HCT116 (cell line): ENCODE measurements around the gene HDAC8. TPM values are rescaled to one million over a fixed set of nuclear protein-coding genes. Genes with fewer than 3 reads are reported as not detected.
A peak's percentile ranks its signal among the peaks of the same experiment; 100 is the strongest.

Source experiments
- ATAC-seq: fragments of 200-7000 bp; cut with Tn5 transposase; 2 replicates; pipeline ENCODE4 v1.9.1; 2020; ENCODE audit warnings: mild to moderate bottlenecking, moderate library complexity
- BruUV-seq: library from RNA; stranded (reverse); fragments of 400-500 nt; replicated peaks from 2 replicates; lab custom pipeline; 2021; lab: Mats Ljungman, UMichigan
- CTCF ChIA-PET: fragments of 300-600 bp; sonication (Branson Sonifier 250); formaldehyde crosslinking; loops from one replicate; lab custom pipeline; 2021; ENCODE audit warnings: antibody characterized with exemption; lab: Charles Lee
- POLR2A ChIA-PET: fragments of 300-600, 350-600 bp; sonication (Branson Sonifier 250); formaldehyde crosslinking; loops from one replicate; lab custom pipeline; 2021; ENCODE audit warnings: antibody characterized with exemption; lab: Charles Lee
- RAD21 ChIA-PET, 2 experiments: fragments of 300-600 bp; sonication (Branson Sonifier 250); formaldehyde crosslinking; loops; one replicate each; lab custom pipeline; 2023; ENCODE audit warnings: low total read pairs in 2 of 2; ENCODE audit not compliant: uncharacterized antibody in 2 of 2, unreplicated experiment in 2 of 2, low non-redundant PET in 1 of 2; lab: Charles Lee
- DNase-seq: peaks from one replicate; pipeline ENCODE4 v3.0.0-alpha.2; 2010; ENCODE audit warnings: low read depth, low spot score
- H2AFZ ChIP-seq: fragments of 200-600 bp; shearing (Covaris generic), sonication (generic); 2 replicates; pipeline ENCODE4 v1.6.1; 2017; ENCODE audit warnings: low read depth, mixed run types, mixed read lengths, antibody characterized with exemption, low read length; ENCODE audit not compliant: poor library complexity, severe bottlenecking
- H3K27ac ChIP-seq: 2 replicates; pipeline ENCODE4 v1.5.1; 2012; ENCODE audit warnings: low read depth, low read length
- H3K27me3 ChIP-seq: fragments of 200-600 bp; sonication (generic); 2 replicates; pipeline ENCODE4 v1.6.1; 2016; ENCODE audit warnings: mixed run types, low read length, mixed read lengths; ENCODE audit not compliant: insufficient read depth
- H3K36me3 ChIP-seq, 2 experiments: fragments of 200-500 bp in 1 of 2; fragments of 200-600 bp in 1 of 2; sonication (Bioruptor generic) in 1 of 2; sonication (generic) in 1 of 2; 2 replicates each; pipeline versions ENCODE4 v1.5.1 to v1.6.1; 2014 to 2016; ENCODE audit warnings: low read length in 2 of 2, inconsistent platforms in 1 of 2, mixed read lengths in 1 of 2, mixed run types in 1 of 2; ENCODE audit not compliant: insufficient read depth in 2 of 2, control insufficient read depth in 1 of 2
- H3K4me1 ChIP-seq, 2 experiments: fragments of 200-600 bp in 1 of 2; sonication (generic) in 1 of 2; 2 replicates each; pipeline versions ENCODE4 v1.5.1 to v1.6.1; 2012 to 2017; ENCODE audit warnings: low read length in 2 of 2, inconsistent platforms in 1 of 2, mild to moderate bottlenecking in 1 of 2, mixed read lengths in 1 of 2, mixed run types in 1 of 2, moderate library complexity in 1 of 2; ENCODE audit not compliant: insufficient read depth in 2 of 2, control insufficient read depth in 1 of 2
- H3K4me2 ChIP-seq: fragments of 200-600 bp; sonication (generic); 2 replicates; pipeline ENCODE4 v1.6.1; 2017; ENCODE audit warnings: mixed run types, low read length, mixed read lengths
- H3K4me3 ChIP-seq, 2 experiments: fragments of 200-600 bp in 1 of 2; sonication (generic) in 1 of 2; replicated peaks in 1 of 2; 2 replicates each; pipeline ENCODE4 v1.5.1; 2011 to 2016; ENCODE audit warnings: low read length in 2 of 2, control low read depth in 1 of 2, low read depth in 1 of 2, mild to moderate bottlenecking in 1 of 2, mixed read lengths in 1 of 2, mixed run types in 1 of 2
- H3K79me2 ChIP-seq: fragments of 200-600 bp; sonication (generic); 2 replicates; pipeline ENCODE4 v1.6.1; 2017; ENCODE audit warnings: mild to moderate bottlenecking, mixed run types, low read length, moderate library complexity, mixed read lengths; ENCODE audit not compliant: insufficient read depth
- H3K9ac ChIP-seq: fragments of 200-600 bp; sonication (generic); 2 replicates; pipeline ENCODE4 v1.6.1; 2016; ENCODE audit warnings: low read length, mixed read lengths
- H3K9me2 ChIP-seq: fragments of 200-600 bp; sonication (generic), shearing (Covaris generic); 2 replicates; pipeline ENCODE4 v1.6.1; 2017; ENCODE audit warnings: mixed run types, mild to moderate bottlenecking, moderate library complexity; ENCODE audit not compliant: insufficient read depth
- H3K9me3 ChIP-seq, 2 experiments: fragments of 200-500 bp in 1 of 2; fragments of 200-600 bp in 1 of 2; sonication (Bioruptor generic) in 1 of 2; sonication (generic) in 1 of 2; 2 replicates each; pipeline ENCODE4 v1.6.1; 2014 to 2017; ENCODE audit warnings: low read length in 2 of 2, mixed read lengths in 2 of 2, inconsistent platforms in 1 of 2, low read depth in 1 of 2, mild to moderate bottlenecking in 1 of 2, mixed run types in 1 of 2, moderate library complexity in 1 of 2; ENCODE audit not compliant: control insufficient read depth in 1 of 2, insufficient read depth in 1 of 2
- H4K20me1 ChIP-seq: fragments of 200-600 bp; sonication (generic), shearing (Covaris generic); 2 replicates; pipeline ENCODE4 v1.6.1; 2017; ENCODE audit warnings: mixed run types, mild to moderate bottlenecking, moderate library complexity; ENCODE audit not compliant: insufficient read depth
- CBX3 ChIP-seq: IDR thresholded peaks from 2 replicates; pipeline ENCODE4 v1.6.1; 2012; ENCODE audit warnings: low read depth
- EGR1 ChIP-seq: IDR thresholded peaks from 2 replicates; pipeline ENCODE4 v1.6.1; 2012; ENCODE audit warnings: low read depth
- EZH2phosphoT487 ChIP-seq: fragments of 200-600 bp; IDR thresholded peaks from 2 replicates; pipeline ENCODE4 v1.6.1; 2018; ENCODE audit warnings: antibody characterized with exemption, borderline replicate concordance
- SIN3A ChIP-seq: IDR thresholded peaks from 2 replicates; pipeline ENCODE4 v1.6.1; 2012; ENCODE audit warnings: low read depth
- intact Hi-C: fragments of 100-400 bp; cut with micrococcal nuclease; formaldehyde crosslinking; loops from 2 replicates; pipeline ENCODE4 v1.10.0; 2022
- total RNA-seq: library from RNA; stranded (reverse); gene quantifications from one replicate; pipeline ENCODE4 v1.2.1, GENCODE V29; 2021; ENCODE audit not compliant: unreplicated experiment

The HDAC8 gene
- total RNA-seq, 1 experiment from 2014 or later: 24.1 TPM

- ChIA-PET POLR2A (no interaction called here), CTCF (no interaction called here)
- peak within 1 kb of the TSS; percentile 84 for H3K4me2 ChIP-seq
- intact Hi-C loops: loop anchor here (10.0 kb wide), 1 partner anchor 239 kb away; no protein-coding TSS in a partner anchor
- H3K79me2 ChIP-seq: no peaks in the 10 kb centered on the region
- ATAC-seq: peak; percentile 35
- no TSS peak for BruUV-seq
- peak within 1 kb of the TSS; percentile 50; the same call in 1 of the 2 replicates for H3K9ac ChIP-seq
- H4K20me1 ChIP-seq: no peaks in the 10 kb centered on the region
- H3K27ac ChIP-seq: no peak within 1 kb of the TSS
- no peaks in the 10 kb centered on the region; the same call in 1 of the 2 replicates for H3K27me3 ChIP-seq
- peaks cover 2 to 22% of the 10 kb centered on the region in 2 experiments; a peak in 3 of 4 replicates for H3K4me1 ChIP-seq
- H3K9me3 ChIP-seq: no peaks in the 10 kb centered on the region
- H2AFZ ChIP-seq: no peak within 1 kb of the TSS
- TF ChIP-seq EGR1: peak; percentile 61
- no peak for TF ChIP-seq EZH2phosphoT487
- no peak for TF ChIP-seq SIN3A
- TF ChIP-seq, all 23 proteins: peak for 1
- H3K9me2 ChIP-seq: no peaks in the 10 kb centered on the region
- no peaks in the 10 kb centered on the region for H3K36me3 ChIP-seq
- H3K4me3 ChIP-seq: peak within 1 kb of the TSS; percentile 51 to 60
- no peak for DNase-seq
- RAD21 ChIA-PET: interaction anchor here in 1 of 2 experiments (0.7 kb wide), 1 partner anchor 14 kb away, joined by 5 read pairs; no protein-coding TSS in a partner anchor
Observed at GRCh38 chrX:72305286-72306084, 267.2 kb downstream of the HDAC8 start, which contains the start of gene CITED1. Gene CITED1 (minus strand): TSS chrX:72305914. CDS start chrX:72302869, 3,045 bp downstream.

GRCh38 chrX:72304877-72305276 is 267.8 kb downstream of the HDAC8 start:
- no TSS peak for BruUV-seq
- intact Hi-C loops: loop anchor here (10.0 kb wide), 1 partner anchor 240 kb away; no protein-coding TSS in a partner anchor
- POLR2A ChIA-PET: no interaction called here
- no peaks in the 10 kb centered on the region for H3K79me2 ChIP-seq
- no peaks in the 10 kb centered on the region for H4K20me1 ChIP-seq
- H3K27ac ChIP-seq: no peak overlapping the region
- H2AFZ ChIP-seq: no peak overlapping the region
- DNase-seq: no peak
- H3K9me2 ChIP-seq: no peaks in the 10 kb centered on the region
- no peaks in the 10 kb centered on the region for H3K9me3 ChIP-seq
- RAD21 ChIA-PET: no interaction called here
- no peak overlapping the region for H3K4me2 ChIP-seq
- ATAC-seq: no peak
- no peak overlapping the region for H3K4me3 ChIP-seq
- peaks cover 2 to 22% of the 10 kb centered on the region in 2 experiments; a peak in 3 of 4 replicates for H3K4me1 ChIP-seq
- H3K36me3 ChIP-seq: no peaks in the 10 kb centered on the region
- TF ChIP-seq CBX3: no peak
- H3K27me3 ChIP-seq: no peaks in the 10 kb centered on the region; the same call in 1 of the 2 replicates
- no peak overlapping the region for H3K9ac ChIP-seq
- CTCF ChIA-PET: no interaction called here
